Colonic mucosa (tissue), 4 donors: ENCODE measurements around the gene METTL24. TPM values are rescaled to one million over a fixed set of nuclear protein-coding genes. Genes with fewer than 3 reads are reported as not detected.

Experiments
- DNase-seq: peaks from one replicate; pipeline ENCODE4 v3.0.0-alpha.2; 2020
- H3K27ac ChIP-seq: fragments of 200-600 bp; one replicate; pipeline ENCODE4 v1.8.0; 2021
- H3K27me3 ChIP-seq: fragments of 200-600 bp; one replicate; pipeline ENCODE4 v1.8.0; 2021
- H3K36me3 ChIP-seq: fragments of 200-600 bp; one replicate; pipeline ENCODE4 v1.8.0; 2021
- H3K4me1 ChIP-seq: fragments of 200-600 bp; one replicate; pipeline ENCODE4 v1.8.0; 2021; ENCODE audit warnings: mild to moderate bottlenecking
- H3K4me3 ChIP-seq: fragments of 200-600 bp; one replicate; pipeline ENCODE4 v1.8.0; 2021
- H3K9ac ChIP-seq, 2 donors: one replicate each; pipeline ENCODE4 v1.7.0; 2013; ENCODE audit warnings: control low read depth in 2 of 2, low read depth in 2 of 2, low read length in 2 of 2
- H3K9me3 ChIP-seq: fragments of 200-600 bp; one replicate; pipeline ENCODE4 v1.8.0; 2021
- intact Hi-C: fragments of 100-400 bp; cut with DNase I; formaldehyde crosslinking; loops from one replicate; pipeline ENCODE4 v1.14.1; 2022
- total RNA-seq, 2 donors: library from RNA; stranded (reverse); fragmentation: NEBNext Ultra II Directional in 1 of 2; extraction: Animal tissue kit (Norgen Biotek cat#: 25700) in 1 of 2; gene quantifications; one replicate each; pipeline ENCODE4 v1.2.1, GENCODE V29; 2021
- TF ChIP-seq, protein P1 (sequence below): fragments of 200-600 bp; IDR thresholded peaks from one replicate; pipeline ENCODE4 v1.8.0; 2022; ENCODE audit warnings: antibody characterized with exemption, mild to moderate bottlenecking
- donor health status: healthy.
- donor health status: DM: no; HTN: no; CAD: no.
- donor health status: DM: no; HTN: no; CAD: no.

METTL24 gene, protein sequence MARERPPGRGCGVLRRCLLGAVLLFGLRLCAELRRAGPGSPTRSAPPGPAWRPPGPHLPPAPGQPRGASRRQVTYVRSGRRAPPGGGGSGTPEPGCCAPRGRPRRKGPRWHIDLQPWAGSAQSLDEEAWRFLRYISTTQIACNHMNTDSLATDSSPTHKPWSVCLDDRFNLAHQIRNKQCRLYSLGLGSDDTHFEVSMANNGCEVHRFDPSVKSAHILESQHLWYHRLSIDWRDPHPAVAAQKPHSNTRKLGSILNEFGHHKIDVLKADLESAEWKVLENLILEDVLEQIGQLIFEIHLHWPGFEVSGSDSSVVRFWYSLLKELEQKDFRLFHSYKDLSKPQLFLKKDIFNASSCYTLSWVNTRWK
- total RNA-seq, result 1 to 10 TPM in 1 of 2 donors, under 1 TPM in 1; 0.54 to 3.5 TPM

DNA sequence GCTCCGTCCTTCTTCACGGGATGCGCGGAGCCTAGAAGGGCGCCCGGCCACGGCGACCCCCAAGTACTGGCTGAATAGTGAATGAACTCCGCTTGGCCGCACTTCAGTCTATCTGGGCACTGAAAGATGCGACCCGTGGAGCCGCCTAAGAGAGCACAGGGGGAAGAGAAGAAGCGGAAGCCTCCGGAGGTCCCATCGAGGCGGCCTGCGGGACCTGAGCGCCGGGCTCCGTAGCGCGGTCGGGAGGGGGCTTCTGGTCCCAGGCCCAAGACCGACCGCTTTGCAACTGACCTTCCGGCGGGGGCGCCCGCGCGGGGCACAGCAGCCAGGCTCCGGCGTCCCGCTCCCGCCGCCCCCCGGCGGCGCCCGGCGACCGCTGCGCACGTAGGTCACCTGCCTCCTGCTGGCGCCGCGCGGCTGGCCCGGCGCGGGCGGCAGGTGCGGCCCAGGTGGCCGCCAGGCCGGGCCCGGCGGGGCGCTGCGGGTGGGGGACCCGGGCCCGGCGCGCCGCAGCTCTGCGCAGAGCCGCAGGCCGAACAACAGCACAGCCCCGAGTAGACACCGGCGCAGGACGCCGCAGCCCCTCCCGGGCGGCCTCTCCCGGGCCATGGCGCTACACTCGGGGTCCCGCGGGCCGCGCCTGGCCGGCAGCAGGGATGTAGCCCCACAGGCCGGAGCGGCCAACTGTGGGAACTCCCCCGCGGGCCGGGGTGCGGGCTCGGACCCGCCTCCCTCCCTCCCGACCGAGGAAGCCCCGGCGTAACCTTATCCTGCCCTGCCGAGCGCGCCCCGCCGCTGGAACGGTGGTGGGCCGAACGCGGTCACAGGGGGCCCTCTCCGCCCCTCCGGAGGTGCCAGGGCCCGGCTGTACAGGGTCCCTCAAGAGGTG lies at the start of gene METTL24:
TSS of gene METTL24 (minus strand) at position 686 of the 889 bp plus-strand sequence. CDS start at position 609, 77 bp downstream.
- no peak for DNase-seq
- H3K4me3 ChIP-seq, result peak within 1 kb of the TSS; percentile 45
- peaks cover 8% of the 10 kb centered on the region for H3K27me3 ChIP-seq
- peak within 1 kb of the TSS; percentile 10 for H3K27ac ChIP-seq
- no peaks in the 10 kb centered on the region for H3K9me3 ChIP-seq
- intact Hi-C loops, result no loop called here
- H3K4me1 ChIP-seq, result no peaks in the 10 kb centered on the region
- peak within 1 kb of the TSS; percentile 26 to 60 for H3K9ac ChIP-seq
- TF ChIP-seq, protein P1, sequence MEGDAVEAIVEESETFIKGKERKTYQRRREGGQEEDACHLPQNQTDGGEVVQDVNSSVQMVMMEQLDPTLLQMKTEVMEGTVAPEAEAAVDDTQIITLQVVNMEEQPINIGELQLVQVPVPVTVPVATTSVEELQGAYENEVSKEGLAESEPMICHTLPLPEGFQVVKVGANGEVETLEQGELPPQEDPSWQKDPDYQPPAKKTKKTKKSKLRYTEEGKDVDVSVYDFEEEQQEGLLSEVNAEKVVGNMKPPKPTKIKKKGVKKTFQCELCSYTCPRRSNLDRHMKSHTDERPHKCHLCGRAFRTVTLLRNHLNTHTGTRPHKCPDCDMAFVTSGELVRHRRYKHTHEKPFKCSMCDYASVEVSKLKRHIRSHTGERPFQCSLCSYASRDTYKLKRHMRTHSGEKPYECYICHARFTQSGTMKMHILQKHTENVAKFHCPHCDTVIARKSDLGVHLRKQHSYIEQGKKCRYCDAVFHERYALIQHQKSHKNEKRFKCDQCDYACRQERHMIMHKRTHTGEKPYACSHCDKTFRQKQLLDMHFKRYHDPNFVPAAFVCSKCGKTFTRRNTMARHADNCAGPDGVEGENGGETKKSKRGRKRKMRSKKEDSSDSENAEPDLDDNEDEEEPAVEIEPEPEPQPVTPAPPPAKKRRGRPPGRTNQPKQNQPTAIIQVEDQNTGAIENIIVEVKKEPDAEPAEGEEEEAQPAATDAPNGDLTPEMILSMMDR, result no peak
- no peaks in the 10 kb centered on the region for H3K36me3 ChIP-seq

DNA sequence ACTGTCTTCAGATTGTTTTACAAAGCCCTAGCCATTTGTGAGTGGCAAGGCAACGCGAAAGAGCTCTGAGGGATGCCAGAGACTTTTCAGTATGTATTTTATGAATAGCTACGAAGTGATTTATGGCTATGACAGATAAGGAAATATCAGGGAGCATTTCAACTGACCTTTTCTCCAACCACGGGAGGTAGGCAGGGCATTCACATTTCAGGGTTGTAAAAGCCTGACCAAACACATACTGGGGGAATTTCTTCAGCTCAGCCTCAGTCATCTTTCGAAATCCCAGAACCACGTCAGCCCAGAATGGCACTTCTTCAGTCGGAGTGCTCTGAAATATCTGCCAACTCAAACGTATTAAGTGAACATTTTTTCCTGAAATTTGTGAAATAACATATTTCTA lies 46.5 kb upstream of the METTL24 start:
- TF ChIP-seq, protein P1, result no peak
- H3K4me3 ChIP-seq, result no peak overlapping the region

DNA sequence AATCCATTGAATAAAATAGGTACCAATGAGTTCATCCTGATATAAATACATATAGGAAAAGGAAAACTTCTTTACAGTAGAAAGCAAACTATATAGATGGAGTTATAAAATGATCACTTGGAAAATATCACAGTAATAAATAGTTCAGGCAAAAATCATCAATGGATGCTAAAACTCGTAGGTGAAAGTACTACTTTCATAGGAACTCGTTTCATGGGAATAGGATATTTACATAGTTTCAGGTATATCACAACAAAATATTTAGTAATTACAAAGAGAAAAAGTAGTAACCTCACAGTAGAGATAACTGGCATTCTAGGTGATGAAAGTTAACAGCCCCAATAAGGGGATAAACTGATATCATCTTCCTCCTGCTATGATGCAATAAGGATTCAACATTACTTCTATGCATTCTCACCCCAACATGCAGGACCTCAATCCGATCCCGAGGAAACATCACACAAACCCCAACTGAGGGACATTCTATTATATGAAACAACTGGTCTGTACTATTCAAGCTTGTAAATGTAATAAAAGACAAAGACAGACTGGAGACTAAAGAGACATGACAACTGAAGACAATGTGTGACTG lies 43.5 kb upstream of the METTL24 start:
- no peak for DNase-seq
- Histone ChIP-seq H3K9ac (no peak overlapping the region), H3K4me1 (no peaks in the 10 kb centered on the region), H3K9me3 (no peaks in the 10 kb centered on the region), H3K27me3 (no peaks in the 10 kb centered on the region), H3K36me3 (no peaks in the 10 kb centered on the region), H3K27ac (no peak overlapping the region), H3K4me3 (no peak overlapping the region)
- TF ChIP-seq, protein P1, result no peak
- intact Hi-C loops, result no loop called here

More for the DNA sequence above, 46.5 kb upstream of the METTL24 start:
- intact Hi-C loops, result no loop called here
- DNase-seq, result no peak
- no peak overlapping the region for H3K27ac ChIP-seq
- no peak overlapping the region for H3K9ac ChIP-seq
- H3K27me3 ChIP-seq, result no peaks in the 10 kb centered on the region
- no peaks in the 10 kb centered on the region for H3K36me3 ChIP-seq
- no peaks in the 10 kb centered on the region for H3K9me3 ChIP-seq
- H3K4me1 ChIP-seq, result no peaks in the 10 kb centered on the region

DNA sequence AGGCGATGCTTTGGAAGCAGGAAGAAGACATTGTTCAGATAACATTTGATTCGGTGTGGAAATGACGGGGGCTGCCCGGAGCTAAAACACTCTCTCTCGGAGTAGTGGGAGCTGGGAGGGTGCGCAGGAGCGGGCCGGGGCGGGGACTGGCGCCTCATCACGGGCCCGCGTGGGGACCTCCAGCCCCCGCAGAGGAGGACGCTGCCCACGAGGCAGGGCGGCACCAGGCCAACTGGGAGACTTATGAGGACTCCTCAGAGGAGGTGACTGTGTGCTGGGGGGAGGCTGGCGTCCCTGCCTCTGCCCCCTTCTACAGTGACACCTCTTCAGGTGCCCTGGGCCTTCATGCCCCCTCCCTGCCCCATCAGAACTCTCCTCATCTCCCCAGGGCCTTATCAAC lies 42.1 kb upstream of the METTL24 start:
- Histone ChIP-seq H3K4me1 (no peaks in the 10 kb centered on the region), H3K27ac (no peak overlapping the region), H3K9me3 (no peaks in the 10 kb centered on the region), H3K9ac (peak overlapping the region in 1 of 2 donors; percentile 20), H3K4me3 (peak overlapping the region; percentile 38), H3K27me3 (no peaks in the 10 kb centered on the region), H3K36me3 (no peaks in the 10 kb centered on the region)
- TF ChIP-seq, protein P1, result no peak
- intact Hi-C loops, result no loop called here
- no peak for DNase-seq
